Embryonic facial prominence (tissue), 1 donor: ENCODE data around the gene CACNA2D2.

ENCODE experiments used
- DNase-seq: peaks from one replicate; pipeline ENCODE4 v3.0.0-alpha.2; 2016; ENCODE audit errors: extremely low spot score

CACNA2D2 gene

DNA sequence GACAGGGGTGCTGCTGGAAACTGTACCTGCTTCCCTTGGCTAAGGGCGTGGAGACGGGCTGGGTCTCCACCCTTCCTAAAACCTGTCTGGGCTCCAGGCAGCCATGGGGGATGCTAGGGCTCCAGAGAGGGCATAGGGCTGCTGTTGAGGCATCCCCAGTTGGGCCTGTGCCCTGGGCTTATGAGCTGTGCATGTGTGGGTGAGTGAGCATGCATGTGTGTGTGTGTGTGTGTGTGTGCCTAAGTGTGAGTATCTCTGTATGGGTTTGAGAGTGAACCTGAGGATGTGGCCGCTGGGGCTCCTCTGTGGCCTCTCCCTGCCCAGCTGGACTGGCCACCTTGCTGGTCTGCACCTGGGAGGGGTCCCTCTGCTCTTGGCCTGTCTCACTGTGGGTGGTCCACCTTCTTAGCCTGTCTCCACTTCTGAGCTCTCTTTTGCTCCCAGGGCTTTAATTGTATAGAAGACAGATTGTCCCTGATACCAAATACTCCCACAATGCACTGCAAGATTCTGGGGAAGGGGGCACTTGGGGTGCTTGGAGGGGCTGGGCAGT, 132.2 kb downstream of the CACNA2D2 start:
- DNase-seq = no peak

DNA sequence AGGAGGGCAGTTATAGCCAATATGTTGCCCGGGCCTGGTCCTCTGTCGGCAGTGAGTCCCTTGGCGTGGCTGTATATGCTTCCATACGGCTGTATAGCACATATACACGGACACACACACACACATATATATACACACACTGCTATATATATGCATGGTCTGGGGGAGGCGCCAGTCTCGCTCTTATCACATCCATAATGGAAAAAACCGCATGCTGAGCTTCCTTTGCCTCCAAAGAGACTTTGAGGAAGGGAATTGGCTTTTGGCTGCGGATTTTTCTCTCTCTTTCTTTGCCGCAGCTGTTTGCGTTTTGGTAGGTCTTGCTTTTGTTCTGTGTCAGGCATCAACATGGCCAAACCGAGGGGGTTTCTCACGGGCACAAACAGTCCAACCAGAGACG, 132.8 kb downstream of the CACNA2D2 start:
- DNase-seq = peak; percentile 63

DNA sequence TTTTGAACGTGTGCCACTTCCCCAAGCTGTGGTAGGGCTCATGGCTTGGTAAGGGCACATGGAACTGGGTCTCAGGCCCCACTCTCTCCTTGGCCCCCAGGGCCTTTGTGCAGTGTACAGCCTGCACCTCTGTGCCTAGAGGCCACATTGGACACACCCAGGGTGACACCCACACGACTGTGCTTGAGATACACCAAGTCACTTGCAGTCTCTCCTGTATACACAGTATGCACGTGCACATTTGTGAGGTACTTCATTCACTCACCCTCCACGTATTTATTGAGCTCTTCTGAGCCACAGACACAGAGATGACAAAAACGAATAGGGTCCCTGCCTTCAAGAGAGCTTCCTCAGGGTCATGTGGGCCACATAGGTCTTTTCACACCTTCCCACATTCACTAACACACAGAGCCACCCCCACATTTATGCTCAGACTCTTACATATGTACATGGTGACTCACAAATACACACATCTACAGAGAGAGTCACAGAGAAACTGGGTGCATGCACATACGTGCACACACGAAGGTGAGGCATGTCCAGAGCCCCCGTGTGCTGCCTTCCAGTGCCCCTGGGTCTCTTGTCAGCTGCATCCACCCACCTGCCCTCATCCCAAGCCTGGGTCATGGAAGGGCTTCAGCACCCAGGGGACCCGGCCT, 134.3 kb downstream of the CACNA2D2 start:
- DNase-seq = no peak

DNA sequence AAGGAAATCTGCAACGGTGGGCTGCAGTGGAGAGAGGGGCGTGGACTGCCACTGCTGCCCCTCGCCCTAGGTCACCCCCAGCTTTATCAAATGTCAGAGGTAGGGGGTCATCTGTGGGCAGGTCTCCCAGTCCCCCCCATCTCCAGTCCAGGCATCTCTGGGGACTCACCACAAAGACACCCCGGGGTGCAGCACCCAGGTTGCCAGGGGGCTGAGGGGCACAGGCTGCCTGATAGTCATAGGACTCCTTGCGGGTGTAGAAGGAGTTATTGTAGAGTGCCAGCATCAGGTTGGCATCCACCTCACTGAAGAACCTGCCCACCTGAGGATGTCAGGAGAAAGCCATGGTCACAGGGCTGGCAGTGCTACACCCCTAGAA, 137.6 kb downstream of the CACNA2D2 start:
- DNase-seq = no peak

DNA sequence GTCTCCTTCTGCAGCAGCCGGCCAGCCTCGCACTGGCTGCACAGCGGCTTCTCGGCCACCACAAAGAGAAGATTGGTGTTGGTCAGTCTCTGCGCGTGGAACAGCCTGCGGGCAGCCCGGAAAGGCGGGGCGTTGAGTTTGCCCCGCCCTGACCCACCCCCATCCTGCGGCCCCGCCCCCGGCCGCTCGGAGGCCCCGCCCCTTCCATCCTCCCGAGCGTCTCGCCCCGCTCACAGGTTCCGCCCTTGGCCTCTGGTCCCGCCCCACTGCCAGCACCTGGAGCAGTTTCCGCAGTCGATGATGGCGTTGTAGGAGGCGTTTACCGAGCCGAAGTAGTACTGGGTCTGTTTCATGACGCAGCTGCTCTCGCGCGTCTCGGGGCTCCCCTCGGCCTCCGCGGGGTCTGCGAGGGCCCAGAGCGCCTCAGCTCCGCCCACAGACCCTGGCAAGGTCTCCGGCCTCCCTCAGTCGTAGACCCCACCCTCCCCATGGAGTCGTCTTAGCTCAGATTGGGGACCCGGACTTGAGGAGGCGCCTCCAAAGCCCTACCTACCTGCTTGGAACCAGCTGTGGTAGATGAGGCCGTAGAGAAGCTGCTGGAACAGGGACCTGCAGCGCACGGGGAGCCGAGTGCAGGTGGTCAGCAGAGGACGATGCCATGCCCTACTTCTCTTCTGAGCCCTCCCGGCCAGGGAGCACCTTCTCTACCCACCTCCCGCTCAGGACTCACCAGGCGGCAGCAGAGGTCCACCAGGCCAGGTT, 138.2 kb downstream of the CACNA2D2 start:
- peak; percentile 69 for DNase-seq

DNA sequence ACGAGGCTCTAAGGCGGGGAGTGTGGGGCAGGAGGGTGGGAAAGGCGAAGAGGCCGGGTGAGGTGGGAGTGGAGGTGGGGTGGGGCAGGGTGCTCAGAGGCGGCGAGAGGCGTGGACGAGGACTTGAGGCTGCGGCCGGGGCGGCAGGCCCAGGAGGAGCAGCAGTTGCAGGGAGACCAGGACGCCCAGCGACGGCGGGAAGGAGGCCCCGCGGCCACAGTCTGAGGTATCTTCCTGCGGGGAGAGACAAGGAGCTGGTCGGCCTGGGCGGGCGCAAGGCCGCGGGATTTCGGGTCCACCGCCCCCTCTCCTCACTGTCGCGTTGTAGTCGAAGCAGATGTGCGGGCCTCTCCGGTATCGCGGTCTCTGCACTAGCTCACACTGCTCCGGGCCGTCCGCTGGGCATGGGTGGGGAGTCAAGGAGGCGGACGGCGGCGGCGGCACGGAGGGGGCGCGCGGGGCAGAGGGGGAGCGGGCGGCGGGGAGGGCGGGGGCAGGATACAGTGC, 138.8 kb downstream of the CACNA2D2 start:
- no peak for DNase-seq

DNA sequence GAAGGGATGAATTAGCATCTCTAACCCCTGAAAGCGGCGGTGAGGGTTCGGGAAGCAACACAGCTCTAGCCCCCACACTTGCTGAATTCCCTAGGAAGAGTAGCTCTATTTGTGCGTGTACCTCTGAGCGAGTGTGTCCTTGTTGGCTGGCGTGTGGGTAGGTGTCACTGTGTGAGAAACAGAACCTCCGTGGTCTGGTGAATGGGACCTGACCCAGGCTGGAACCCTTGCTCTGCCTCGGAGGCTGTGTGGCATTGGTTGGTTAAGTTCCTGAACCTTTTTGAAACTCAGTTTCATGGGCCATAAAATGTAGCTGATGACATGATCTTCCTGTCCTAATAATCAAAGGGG, 143.7 kb downstream of the CACNA2D2 start:
- no peak for DNase-seq

DNA sequence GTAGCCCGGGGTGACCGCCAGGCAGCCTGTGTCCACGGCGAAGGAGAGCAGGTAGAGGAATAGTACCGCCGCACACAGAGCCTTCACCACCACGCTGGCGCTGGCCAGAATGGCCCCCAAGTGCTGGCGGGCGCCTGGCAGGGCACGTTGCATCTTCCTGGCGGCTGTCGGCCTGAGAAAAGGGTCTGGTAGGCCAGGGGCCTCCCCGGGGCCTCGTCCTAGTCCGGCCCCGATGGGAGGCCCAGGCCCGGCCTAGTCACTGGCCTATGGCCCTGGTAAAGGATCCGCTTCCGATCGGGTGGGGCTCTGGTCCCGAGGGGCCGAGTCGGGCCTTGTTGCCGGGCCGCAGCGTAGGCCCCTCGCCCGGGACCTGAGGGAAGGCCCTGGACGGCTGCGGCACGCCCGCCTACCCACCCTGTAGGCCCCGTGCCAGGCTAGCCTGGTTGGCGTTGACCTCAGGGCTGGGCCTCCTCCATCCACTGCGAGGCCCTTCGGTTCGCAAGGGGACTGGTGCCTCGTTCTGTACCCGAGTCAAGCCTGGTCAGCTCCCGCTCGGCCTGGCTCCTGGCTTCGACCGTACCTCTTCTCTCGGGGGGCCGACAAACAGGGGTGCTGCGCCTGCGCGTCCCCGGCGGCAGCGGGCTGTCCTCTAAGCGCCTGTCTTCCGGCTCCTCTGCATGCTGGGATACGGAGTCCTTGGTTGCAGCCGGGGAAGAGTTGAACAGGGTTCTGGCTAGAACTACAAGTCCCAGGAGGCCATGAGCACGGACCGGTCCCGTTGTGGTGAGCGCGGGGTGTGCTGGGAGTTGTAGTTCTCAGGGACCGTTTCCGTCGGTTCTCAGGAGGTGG, 144.3 kb downstream of the CACNA2D2 start, which contains the start of gene TMEM115:
Gene TMEM115 (minus strand): TSS at position 611 of the 849 bp plus-strand sequence. CDS start 458 bp downstream, at position 153.
- DNase-seq = peak; percentile 99

DNA sequence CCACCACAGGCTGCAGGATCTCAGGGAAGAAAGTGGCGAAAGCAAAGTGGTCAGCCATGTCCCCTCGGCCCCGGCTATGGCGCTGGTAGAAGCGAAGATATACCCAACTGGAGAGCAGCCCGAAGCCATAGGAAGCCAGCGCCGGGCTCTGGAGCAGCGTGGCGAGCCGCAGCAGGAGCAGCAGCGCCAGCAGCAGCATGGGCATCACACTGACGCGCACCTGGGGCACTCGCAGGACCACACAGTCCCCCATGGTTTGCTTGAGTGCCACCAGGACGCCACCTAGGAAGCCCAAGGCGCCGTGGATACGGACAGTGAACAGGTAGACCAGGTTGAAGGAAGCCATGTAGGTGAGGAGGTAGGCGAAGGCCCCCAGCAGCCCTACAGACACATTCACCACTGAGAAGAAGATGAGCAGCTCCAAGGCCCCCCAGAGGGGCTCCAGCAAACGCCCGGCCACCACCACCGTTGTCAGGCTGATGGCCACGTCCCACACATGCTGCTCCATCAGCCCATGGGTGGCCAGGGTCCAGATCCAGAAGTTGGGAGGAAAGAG, 145.0 kb downstream of the CACNA2D2 start:
- DNase-seq = no peak

DNA sequence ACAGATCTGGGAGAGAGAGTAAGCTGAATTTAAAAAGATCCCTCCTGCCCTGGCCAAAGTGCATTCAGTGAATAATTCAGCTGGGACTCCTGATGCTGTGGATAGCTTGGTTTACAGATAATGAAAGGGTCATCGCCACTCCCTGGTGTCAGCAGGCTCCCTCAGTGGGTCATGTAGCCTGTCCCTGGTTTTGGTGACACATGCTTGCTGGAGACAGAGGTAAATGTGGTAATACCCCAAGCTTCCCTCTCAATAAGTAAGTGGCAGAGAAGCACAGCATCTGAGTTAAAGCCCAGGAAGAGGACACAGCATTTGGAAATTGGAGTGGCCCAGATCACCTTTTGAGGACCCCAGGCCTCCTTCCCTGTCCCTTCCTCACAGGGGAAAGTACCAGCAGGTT, 146.0 kb downstream of the CACNA2D2 start:
- DNase-seq = no peak

DNA sequence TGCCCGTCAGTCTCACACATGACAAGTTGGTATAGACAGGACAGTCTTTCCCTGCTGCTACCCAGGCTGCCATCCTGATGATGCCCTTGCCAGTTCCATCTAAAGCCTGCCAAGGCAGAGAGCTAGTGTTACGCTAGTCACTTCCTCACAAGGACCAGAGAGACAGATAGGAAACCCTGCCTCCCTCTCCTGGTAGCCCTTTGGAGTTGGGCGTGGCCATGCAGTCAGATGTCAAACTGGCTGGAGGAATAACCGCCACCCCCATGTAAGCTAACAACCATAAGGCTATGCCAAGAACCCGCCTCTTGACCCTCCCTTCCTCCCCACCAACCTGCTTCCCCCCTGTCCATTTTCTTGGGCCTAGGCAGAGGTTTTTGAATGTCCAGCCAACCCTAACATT, 146.9 kb downstream of the CACNA2D2 start:
- no peak for DNase-seq

DNA sequence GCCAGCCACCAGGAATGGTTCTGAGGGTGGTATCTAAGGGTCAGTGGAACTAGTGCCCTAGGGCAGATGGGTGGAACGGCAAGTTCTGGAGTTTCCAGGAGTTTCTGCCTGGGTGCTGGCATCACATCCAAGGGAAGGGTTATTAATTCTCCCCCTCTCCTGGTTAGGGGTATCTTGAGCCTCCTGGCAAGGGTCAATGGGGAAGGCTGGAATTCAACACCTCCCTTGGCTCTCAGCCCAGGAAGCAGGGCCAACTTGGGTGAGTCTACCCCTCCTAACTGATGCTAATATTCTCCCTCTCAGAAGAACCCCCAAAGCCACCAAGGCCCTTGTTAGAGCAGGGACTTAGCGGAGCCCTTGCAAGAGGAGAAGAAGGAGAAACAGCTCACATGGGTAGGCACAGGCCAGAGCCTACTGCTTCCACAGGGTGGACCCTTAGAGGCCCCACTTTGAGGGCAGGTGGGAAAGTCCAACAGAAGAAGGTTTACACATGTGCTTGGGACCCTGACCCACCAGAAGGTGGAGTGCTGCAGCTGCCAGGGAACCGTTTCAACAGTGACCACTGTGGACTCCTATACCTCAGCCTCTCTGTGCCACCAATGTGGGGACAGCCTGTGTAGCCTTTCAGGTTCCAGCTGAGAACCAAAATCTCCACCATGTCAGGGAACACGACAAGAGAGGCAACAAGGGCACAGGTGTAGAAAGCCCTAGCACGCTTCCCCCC, 147.4 kb downstream of the CACNA2D2 start:
- no peak for DNase-seq

DNA sequence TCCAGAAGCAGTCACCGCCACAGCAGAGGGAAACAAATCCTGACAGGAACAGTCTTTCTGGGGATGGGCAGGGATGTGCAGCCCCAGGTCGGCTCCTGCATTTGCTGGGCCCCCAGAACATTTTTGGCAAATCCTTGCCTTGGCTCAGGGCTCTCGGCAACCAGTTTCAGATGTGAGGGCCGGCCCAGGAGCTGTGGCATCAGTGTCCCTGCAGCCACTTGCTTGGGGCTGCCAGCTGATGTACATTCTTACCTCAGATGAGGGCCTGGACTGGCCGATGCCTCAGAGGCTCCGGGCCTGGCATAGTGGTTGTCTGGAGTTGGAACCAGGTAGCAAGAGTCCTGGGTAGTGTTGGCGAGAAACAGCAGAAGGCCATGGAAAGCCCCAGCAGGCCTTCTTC, 148.6 kb downstream of the CACNA2D2 start:
- DNase-seq = no peak

DNA sequence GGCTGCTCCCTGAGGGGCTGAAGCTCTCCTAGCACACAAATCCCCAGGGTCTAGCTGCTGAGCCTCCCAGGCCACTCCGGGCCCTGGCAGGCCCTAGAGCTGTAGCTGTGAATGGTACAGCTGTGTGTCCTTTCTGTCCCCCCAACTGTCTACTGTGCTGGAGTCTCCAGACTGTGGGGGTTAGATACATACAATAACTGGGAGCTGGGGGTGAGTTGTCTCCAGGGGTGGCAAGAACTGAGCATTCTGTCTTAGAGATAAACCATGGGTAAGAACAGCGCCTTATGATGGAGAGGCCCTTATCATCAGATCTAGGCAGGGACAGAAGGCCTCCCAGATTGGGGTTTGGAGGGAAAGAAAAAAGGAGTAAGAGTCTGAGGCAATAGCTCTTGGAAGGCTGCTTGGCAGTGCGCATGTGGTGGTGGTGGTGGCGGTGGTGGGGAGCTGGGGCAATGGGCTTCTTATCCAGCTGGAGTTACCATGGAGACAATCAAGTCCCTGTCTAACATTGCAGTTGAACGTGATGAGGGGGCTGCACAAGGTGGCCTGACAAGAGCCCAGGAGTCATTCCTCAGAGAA, 149.2 kb downstream of the CACNA2D2 start:
- no peak for DNase-seq

DNA sequence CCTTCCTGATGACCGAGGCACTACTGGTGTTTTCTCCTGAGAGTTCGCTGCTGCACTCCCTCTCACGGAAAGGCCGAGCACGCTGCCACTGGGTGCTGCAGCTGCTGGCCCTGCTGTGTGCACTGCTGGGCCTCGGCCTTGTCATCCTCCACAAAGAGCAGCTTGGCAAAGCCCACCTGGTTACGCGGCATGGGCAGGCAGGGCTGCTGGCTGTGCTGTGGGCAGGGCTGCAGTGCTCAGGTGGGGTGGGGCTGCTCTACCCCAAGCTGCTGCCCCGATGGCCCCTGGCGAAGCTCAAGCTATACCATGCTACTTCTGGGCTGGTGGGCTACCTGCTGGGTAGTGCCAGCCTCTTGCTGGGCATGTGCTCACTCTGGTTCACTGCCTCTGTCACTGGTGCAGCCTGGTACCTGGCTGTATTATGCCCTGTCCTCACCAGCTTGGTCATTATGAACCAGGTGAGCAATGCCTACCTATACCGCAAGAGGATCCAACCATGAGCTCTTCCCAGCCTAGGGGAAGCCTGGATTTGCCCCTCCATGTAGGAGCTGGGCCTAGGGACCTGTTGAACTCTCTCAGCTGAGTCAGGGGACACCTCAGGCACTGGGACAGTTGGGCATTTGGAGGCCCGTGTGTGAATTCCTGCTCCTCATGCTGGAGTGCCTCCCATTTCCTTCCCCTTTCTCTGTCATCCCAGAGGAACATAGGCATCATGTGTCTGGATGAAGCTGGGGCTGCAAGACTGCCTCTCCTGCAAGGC, 150.0 kb downstream of the CACNA2D2 start:
- no peak for DNase-seq

DNA sequence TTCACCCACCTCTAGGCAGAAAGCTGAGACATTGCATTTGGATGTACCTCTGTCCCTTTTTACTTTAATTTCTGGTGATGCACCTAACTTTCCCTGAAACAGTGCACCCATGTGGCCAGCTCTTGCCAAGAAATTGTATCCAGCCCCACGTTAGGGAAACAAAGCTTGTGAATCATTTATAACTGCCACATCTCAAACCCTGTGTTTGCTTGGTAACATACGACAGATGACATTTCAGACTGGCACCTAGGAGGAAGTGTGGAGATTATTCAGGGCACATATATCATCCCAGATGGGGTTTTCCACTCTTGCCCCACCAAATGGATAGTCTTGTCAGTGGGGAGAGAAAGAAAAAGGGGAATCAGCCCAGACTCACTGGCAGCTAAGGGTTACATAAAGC, 150.7 kb downstream of the CACNA2D2 start:
- no peak for DNase-seq

DNA sequence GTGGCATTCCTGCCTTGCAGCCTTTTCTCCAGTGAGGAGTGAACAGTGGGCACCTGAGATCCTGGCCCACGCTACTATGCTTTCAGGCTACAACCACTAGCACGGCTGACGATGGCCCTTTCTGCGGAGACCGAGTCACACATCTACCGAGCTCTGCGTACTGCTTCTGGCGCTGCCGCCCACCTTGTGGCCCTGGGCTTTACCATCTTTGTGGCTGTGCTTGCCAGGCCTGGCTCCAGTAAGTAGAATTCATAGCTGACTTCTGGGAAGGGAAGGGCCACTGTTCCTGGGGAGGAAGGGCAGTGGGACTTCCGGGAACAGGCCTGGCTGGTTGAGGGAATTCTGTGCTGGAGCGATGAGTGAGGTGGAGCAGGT, 152.1 kb downstream of the CACNA2D2 start:
- no peak for DNase-seq

DNA sequence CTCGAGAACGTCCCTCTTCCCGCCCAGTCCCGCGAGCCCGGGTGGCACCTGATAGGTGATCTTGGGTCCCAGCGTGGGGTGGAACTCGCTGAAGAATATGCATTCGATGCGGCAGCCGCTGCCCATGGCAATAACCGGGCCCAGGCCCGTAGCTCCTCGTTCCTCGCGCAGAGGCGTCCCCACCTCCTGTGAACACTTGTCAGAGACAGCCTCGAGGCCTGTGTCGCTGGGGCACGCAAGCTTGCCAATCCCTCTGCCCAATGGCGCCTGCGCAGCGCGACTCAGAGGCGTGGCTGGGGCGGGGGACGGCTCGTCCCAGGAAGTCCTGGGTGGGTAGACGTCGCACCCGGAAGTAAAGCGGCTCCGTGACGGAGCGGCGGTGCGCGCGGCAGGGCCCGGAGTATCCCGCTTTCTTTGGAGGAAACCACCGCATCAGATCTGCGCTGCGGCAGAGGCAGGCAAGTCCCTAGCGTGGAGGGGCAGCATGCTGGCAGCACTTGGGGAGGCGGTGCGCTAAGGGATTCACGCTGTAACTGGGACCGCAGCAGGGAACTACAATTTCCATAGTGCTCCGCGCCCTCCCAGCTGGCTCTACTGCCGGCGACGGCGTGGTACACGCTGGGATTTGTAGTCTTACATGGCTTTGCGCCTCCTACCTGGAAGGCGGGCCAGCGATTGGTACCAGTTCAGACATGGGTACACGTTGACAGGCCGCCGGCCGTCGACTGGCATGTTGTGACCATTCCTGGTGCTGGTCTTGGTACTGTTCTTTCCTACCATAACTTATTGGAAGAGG, 152.7 kb downstream of the CACNA2D2 start, which contains the start of the genes CYB561D2 and NPRL2:
Gene CYB561D2 (plus strand): TSS at position 336 of the 796 bp plus-strand sequence. CDS start 572 bp downstream, outside the sequence.
Gene NPRL2 (minus strand): TSS at position 249 of the 796 bp plus-strand sequence. CDS start 123 bp downstream, at position 126.
- DNase-seq = peak; percentile 73

DNA sequence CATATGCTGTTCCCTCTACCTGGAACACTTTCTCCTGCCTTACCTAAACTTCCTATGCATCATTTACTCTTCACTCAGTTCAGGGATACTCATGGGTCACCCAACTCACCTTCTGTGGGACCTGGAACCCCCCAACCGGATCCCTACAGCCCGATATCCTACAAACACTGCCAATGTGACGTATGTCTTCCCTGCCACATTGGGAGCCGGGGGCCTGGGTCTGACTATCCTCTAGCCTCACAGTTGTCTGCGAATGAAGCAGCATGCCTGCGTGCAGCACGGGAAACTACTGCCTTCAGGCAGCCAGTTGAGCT, 153.3 kb downstream of the CACNA2D2 start:
- DNase-seq = no peak
